Neural progenitor cell (in vitro differentiated cells): ENCODE data around the gene C1orf74. TPM values are rescaled to one million over a fixed set of nuclear protein-coding genes. Genes with fewer than 3 reads are reported as not detected.

Experiments
- DNase-seq: peaks from one replicate; pipeline ENCODE4 v3.0.0-alpha.2; 2016; ENCODE audit warnings: low spot score
- H2AFZ ChIP-seq: fragments of 200-600 bp; sonication (generic); replicated peaks from 2 replicates; pipeline ENCODE4 v1.6.1; 2016; ENCODE audit warnings: antibody characterized with exemption
- H3F3A ChIP-seq: fragments of 200-600 bp; sonication (generic); 2 replicates; pipeline ENCODE4 v1.6.1; 2016; ENCODE audit warnings: antibody characterized with exemption, low read depth
- H3K27ac ChIP-seq: fragments of 200-600 bp; sonication (generic); 2 replicates; pipeline ENCODE4 v1.5.1; 2016; ENCODE audit warnings: mild to moderate bottlenecking
- H3K27me3 ChIP-seq: fragments of 200-600 bp; sonication (generic); 2 replicates; pipeline ENCODE4 v1.6.1; 2016; ENCODE audit warnings: mild to moderate bottlenecking, moderate library complexity
- H3K36me3 ChIP-seq: fragments of 200-600 bp; sonication (generic); 2 replicates; pipeline ENCODE4 v1.5.1; 2016
- H3K4me1 ChIP-seq: fragments of 200-600 bp; sonication (generic); 2 replicates; pipeline ENCODE4 v1.6.1; 2016; ENCODE audit warnings: mixed run types
- H3K4me2 ChIP-seq: fragments of 200-600 bp; sonication (generic); 2 replicates; pipeline ENCODE4 v1.6.1; 2016
- H3K4me3 ChIP-seq: fragments of 200-600 bp; sonication (generic); 2 replicates; pipeline ENCODE4 v1.5.1; 2016
- H3K79me2 ChIP-seq: fragments of 200-600 bp; sonication (generic); 2 replicates; pipeline ENCODE4 v1.6.1; 2016; ENCODE audit warnings: low read depth
- H3K9ac ChIP-seq: fragments of 200-600 bp; sonication (generic); 2 replicates; pipeline ENCODE4 v1.6.1; 2016
- H3K9me3 ChIP-seq: fragments of 200-600 bp; sonication (generic); 2 replicates; pipeline ENCODE4 v1.5.1; 2016; ENCODE audit warnings: low read depth
- H4K20me1 ChIP-seq: fragments of 200-600 bp; sonication (generic); 2 replicates; pipeline ENCODE4 v1.6.1; 2016; ENCODE audit warnings: low read depth
- H3K27ac Mint-ChIP-seq: 3 replicates; pipeline ENCODE4 v1.8.0; 2021; ENCODE audit warnings: mixed read lengths
- H3K27me3 Mint-ChIP-seq: 2 replicates; pipeline ENCODE4 v1.8.0; 2022; ENCODE audit warnings: low read depth, mild to moderate bottlenecking, inconsistent platforms, moderate library complexity, mixed read lengths; ENCODE audit not compliant: insufficient read depth
- H3K36me3 Mint-ChIP-seq: 3 replicates; pipeline ENCODE4 v1.8.0; 2021; ENCODE audit warnings: mixed read lengths
- H3K4me1 Mint-ChIP-seq: 3 replicates; pipeline ENCODE4 v1.8.0; 2021; ENCODE audit warnings: mixed read lengths
- H3K4me3 Mint-ChIP-seq: 3 replicates; pipeline ENCODE4 v1.8.0; 2021; ENCODE audit warnings: mild to moderate bottlenecking, moderate library complexity, mixed read lengths
- H3K9me3 Mint-ChIP-seq: 3 replicates; pipeline ENCODE4 v1.8.0; 2020; ENCODE audit warnings: mixed read lengths
- CTCF ChIP-seq: fragments of 200-600 bp; sonication (generic); IDR thresholded peaks from 2 replicates; pipeline ENCODE4 v1.5.1; 2017; ENCODE audit warnings: antibody characterized with exemption, mild to moderate bottlenecking
- EZH2 ChIP-seq: fragments of 200-600 bp; sonication (generic); IDR thresholded peaks from 2 replicates; pipeline ENCODE4 v1.6.1; 2017; ENCODE audit warnings: antibody characterized with exemption, mild to moderate bottlenecking, moderate library complexity
- EZH2phosphoT487 ChIP-seq: fragments of 200-600 bp; sonication (generic); IDR thresholded peaks from 2 replicates; pipeline ENCODE4 v1.6.1; 2017; ENCODE audit warnings: antibody characterized with exemption
- total RNA-seq: library from RNA; depleted of rRNA; stranded (reverse); fragments of >200 nt; gene quantifications from 2 replicates; pipeline ENCODE4 v1.2.3, GENCODE V29; 2015; ENCODE audit warnings: low replicate concordance

The C1orf74 gene
- total RNA-seq, 1 donor from 2014 or later: 7.7 TPM

GRCh38 chr1:209752890-209753289 lies 31.5 kb downstream of the C1orf74 start:
- H3K79me2 ChIP-seq: no peaks in the 10 kb centered on the region
- no peak overlapping the region for H3K27ac Mint-ChIP-seq
- no peak overlapping the region for H3K9ac ChIP-seq
- no peaks in the 10 kb centered on the region for H3K9me3 ChIP-seq
- no peak overlapping the region for H3K4me3 ChIP-seq
- peaks cover 8% of the 10 kb centered on the region for H3K27me3 ChIP-seq
- H4K20me1 ChIP-seq: no peaks in the 10 kb centered on the region
- H3K4me2 ChIP-seq: no peak overlapping the region
- H3K36me3 ChIP-seq: no peaks in the 10 kb centered on the region
- peaks cover 6% of the 10 kb centered on the region for H3K27me3 Mint-ChIP-seq
- no peaks in the 10 kb centered on the region for H3K4me1 ChIP-seq
- H3F3A ChIP-seq: peaks cover 6% of the 10 kb centered on the region
- DNase-seq: no peak
- H3K4me1 Mint-ChIP-seq: peaks cover 3% of the 10 kb centered on the region
- H3K4me3 Mint-ChIP-seq: no peak overlapping the region
- H3K27ac ChIP-seq: no peak overlapping the region
- no peaks in the 10 kb centered on the region for H3K36me3 Mint-ChIP-seq
- no peak for TF ChIP-seq EZH2phosphoT487
- TF ChIP-seq EZH2: no peak
- no peak for TF ChIP-seq CTCF
- H2AFZ ChIP-seq: no peak overlapping the region
- no peaks in the 10 kb centered on the region for H3K9me3 Mint-ChIP-seq

- H3K27me3 Mint-ChIP-seq: peaks cover 5% of the 10 kb centered on the region
Observed at GRCh38 chr1:209751627-209752231, 32.6 kb downstream of the C1orf74 start.

GRCh38 chr1:209749670-209750323 lies 34.6 kb downstream of the C1orf74 start:
- DNase-seq: no peak
- H3F3A ChIP-seq: peaks cover 6% of the 10 kb centered on the region
- H3K4me3 ChIP-seq: no peak overlapping the region
- H4K20me1 ChIP-seq: no peaks in the 10 kb centered on the region
- no peak overlapping the region for H2AFZ ChIP-seq
- Mint-ChIP-seq H3K4me3 (no peak overlapping the region), H3K4me1 (peaks cover 3% of the 10 kb centered on the region), H3K36me3 (no peaks in the 10 kb centered on the region), H3K9me3 (no peaks in the 10 kb centered on the region), H3K27me3 (no peaks in the 10 kb centered on the region), H3K27ac (no peak overlapping the region)
- no peaks in the 10 kb centered on the region for H3K4me1 ChIP-seq
- H3K9me3 ChIP-seq: no peaks in the 10 kb centered on the region
- no peak overlapping the region for H3K27ac ChIP-seq
- peaks cover 32% of the 10 kb centered on the region for H3K27me3 ChIP-seq
- no peaks in the 10 kb centered on the region for H3K36me3 ChIP-seq
- no peak overlapping the region for H3K4me2 ChIP-seq
- TF ChIP-seq EZH2 (no peak), CTCF (no peak), EZH2phosphoT487 (no peak)
- H3K79me2 ChIP-seq: no peaks in the 10 kb centered on the region
- no peak overlapping the region for H3K9ac ChIP-seq

More at GRCh38 chr1:209751627-209752231, 32.6 kb downstream of the C1orf74 start:
- Histone ChIP-seq H3K4me2 (no peak overlapping the region), H3K36me3 (no peaks in the 10 kb centered on the region), H3F3A (peaks cover 6% of the 10 kb centered on the region), H3K27me3 (peaks cover 15% of the 10 kb centered on the region), H3K4me3 (no peak overlapping the region), H3K79me2 (no peaks in the 10 kb centered on the region), H3K9ac (no peak overlapping the region), H3K4me1 (no peaks in the 10 kb centered on the region), H3K27ac (no peak overlapping the region), H4K20me1 (no peaks in the 10 kb centered on the region), H3K9me3 (no peaks in the 10 kb centered on the region), H2AFZ (no peak overlapping the region)
- Mint-ChIP-seq H3K9me3 (no peaks in the 10 kb centered on the region), H3K36me3 (no peaks in the 10 kb centered on the region), H3K4me3 (no peak overlapping the region), H3K27ac (no peak overlapping the region), H3K4me1 (peaks cover 3% of the 10 kb centered on the region)
- TF ChIP-seq EZH2: no peak
- no peak for TF ChIP-seq CTCF
- TF ChIP-seq EZH2phosphoT487: no peak
- DNase-seq: no peak
